C4-2B (cell line): ENCODE results near the gene NAA60.

Experiments
- H3K27ac ChIP-seq: fragments of 450-650 bp; 2 replicates; pipeline ENCODE4 v1.5.1; 2017
- CTCF ChIP-seq: fragments of 450-650 bp; conservative IDR thresholded peaks from 2 replicates; pipeline ENCODE4 v1.5.1; 2017; ENCODE audit warnings: mild to moderate bottlenecking
- ZFX ChIP-seq: fragments of 450-650 bp; IDR thresholded peaks from 2 replicates; pipeline ENCODE4 v1.6.1; 2017

NAA60 gene

GRCh38 chr16:3458278-3458851 is 14.9 kb downstream of the NAA60 start:
- no peak; the same call in 1 of the 2 replicates for TF ChIP-seq CTCF
- TF ChIP-seq ZFX, result no peak
- peak overlapping the region; percentile 89 for H3K27ac ChIP-seq

- TF ChIP-seq ZFX, result no peak
- TF ChIP-seq CTCF, result no peak
Observed at GRCh38 chr16:3458852-3459361, 15.4 kb downstream of the NAA60 start.

DNA sequence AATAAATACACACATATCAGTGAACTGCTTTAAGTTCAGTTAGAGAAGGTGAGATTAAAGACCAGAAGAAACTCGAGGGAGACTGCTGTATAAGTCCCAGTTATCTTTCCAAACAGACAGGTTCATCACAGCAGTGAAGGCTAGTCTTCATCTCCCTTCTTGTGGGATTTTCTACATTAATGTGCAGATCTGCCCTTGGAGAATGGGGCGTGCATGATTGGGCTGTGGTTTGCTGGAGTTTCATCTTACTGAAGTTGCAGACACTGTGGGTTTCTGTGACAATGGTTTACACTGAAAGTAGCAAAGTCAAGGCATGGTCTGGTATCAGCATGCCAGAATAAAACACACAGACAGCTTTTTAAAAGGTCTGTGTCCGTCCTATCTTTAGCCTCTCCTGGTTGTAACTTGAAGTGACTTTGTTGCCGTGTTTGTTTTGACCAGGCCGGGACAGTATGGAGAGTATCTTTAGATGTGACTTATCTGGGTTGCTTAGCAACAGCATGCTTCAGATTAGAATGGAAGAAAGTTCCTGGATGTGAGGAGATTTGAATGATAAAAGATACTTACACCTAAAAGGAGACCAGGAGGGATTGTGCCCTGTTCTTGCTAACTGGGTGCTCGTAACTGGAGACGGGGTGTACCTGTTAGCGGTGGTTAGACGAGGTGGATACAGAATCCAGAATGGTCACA is 16.1 kb downstream of the NAA60 start:
- TF ChIP-seq CTCF, result no peak
- TF ChIP-seq ZFX, result no peak
- no peak overlapping the region; the same call in 1 of the 2 replicates for H3K27ac ChIP-seq

More at GRCh38 chr16:3458852-3459361, 15.4 kb downstream of the NAA60 start:
- peak overlapping the region; percentile 89 for H3K27ac ChIP-seq

- TF ChIP-seq ZFX (no peak), CTCF (no peak)
- H3K27ac ChIP-seq, result no peak overlapping the region
Observed at GRCh38 chr16:3460121-3460520, 16.6 kb downstream of the NAA60 start.

DNA sequence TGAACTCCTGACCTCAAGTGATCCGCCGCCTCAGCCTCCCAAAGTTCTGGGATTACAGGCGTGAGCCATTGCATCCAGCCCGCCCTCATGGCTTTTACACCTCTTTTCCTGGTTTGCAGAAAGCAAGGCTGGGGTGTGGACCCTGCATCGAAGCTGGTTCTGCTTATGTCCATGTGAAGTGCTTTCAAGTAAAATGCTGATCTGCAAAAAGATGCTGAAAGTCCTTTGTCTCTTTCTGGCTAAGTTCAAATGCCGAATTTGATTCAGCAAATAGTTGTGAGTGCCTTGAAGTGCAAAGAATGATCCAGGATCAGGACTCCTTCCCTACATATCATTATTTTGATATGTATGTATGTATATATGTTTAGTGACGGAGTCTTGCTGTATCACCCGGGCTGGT is 17.1 kb downstream of the NAA60 start:
- no peak overlapping the region for H3K27ac ChIP-seq

DNA sequence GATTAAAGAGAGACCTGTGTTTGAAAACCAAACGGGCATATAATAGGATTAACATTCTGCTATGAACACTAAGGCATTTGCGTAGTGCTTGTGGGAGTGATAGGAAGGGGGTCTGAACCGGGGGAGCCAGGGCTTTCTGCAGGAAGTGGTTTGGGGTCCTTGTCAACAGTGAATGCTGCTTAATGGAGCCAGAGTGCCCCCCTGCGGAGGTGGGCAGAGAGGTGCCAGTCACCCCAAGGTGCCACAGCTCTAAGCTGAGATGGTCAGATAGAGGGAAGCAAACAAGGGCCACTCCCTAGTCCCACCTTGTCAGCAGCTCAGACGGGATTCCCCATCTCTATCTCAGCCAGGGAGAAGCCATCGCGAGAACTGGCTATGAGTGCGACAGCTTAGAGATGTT is 17.7 kb downstream of the NAA60 start:
- TF ChIP-seq CTCF, result no peak
- TF ChIP-seq ZFX, result no peak

More for the DNA sequence above, 17.1 kb downstream of the NAA60 start:
- no peak for TF ChIP-seq CTCF
- TF ChIP-seq ZFX, result no peak

GRCh38 chr16:3465301-3465700 is 21.8 kb downstream of the NAA60 start:
- no peak overlapping the region for H3K27ac ChIP-seq
- no peak for TF ChIP-seq ZFX

More for the DNA sequence above, 17.7 kb downstream of the NAA60 start:
- H3K27ac ChIP-seq, result no peak overlapping the region
